Trophoblast cell (in vitro differentiated cells and primary cell): ENCODE data around the gene BMPR2.
"Not testable (repeated sequence)": the region's sequence is repeated elsewhere in the genome, so short reads cannot be mapped to it uniquely, and the experiment has no call there.

Source experiments
- DNase-seq, 2 donors: peaks; one replicate each; pipeline ENCODE4 v3.0.0-alpha.2; 2016
- H2AFZ ChIP-seq: 2 replicates; pipeline ENCODE4 v1.6.1; 2013; ENCODE audit warnings: low read length, moderate library complexity, mild to moderate bottlenecking; ENCODE audit not compliant: insufficient read depth, poor library complexity
- H2AK5ac ChIP-seq: 2 replicates; pipeline ENCODE4 v1.6.1; 2013; ENCODE audit warnings: mild to moderate bottlenecking, low read length
- H2BK120ac ChIP-seq: 2 replicates; pipeline ENCODE4 v1.6.1; 2013; ENCODE audit warnings: low read length, mild to moderate bottlenecking, moderate library complexity; ENCODE audit not compliant: insufficient read depth, poor library complexity
- H2BK12ac ChIP-seq: 2 replicates; pipeline ENCODE4 v1.6.1; 2013; ENCODE audit warnings: mild to moderate bottlenecking, low read length, moderate library complexity
- H2BK5ac ChIP-seq: 2 replicates; pipeline ENCODE4 v1.6.1; 2013; ENCODE audit warnings: low read length, low read depth, moderate library complexity, mild to moderate bottlenecking; ENCODE audit not compliant: poor library complexity
- H3K14ac ChIP-seq: 2 replicates; pipeline ENCODE4 v1.6.1; 2013; ENCODE audit warnings: mild to moderate bottlenecking, low read length
- H3K18ac ChIP-seq: 2 replicates; pipeline ENCODE4 v1.6.1; 2013; ENCODE audit warnings: mild to moderate bottlenecking, low read length
- H3K23ac ChIP-seq: 2 replicates; pipeline ENCODE4 v1.6.1; 2013; ENCODE audit warnings: low read length
- H3K27ac ChIP-seq: 2 replicates; pipeline ENCODE4 v1.5.1; 2013; ENCODE audit warnings: low read depth, mild to moderate bottlenecking, inconsistent platforms, low read length, moderate library complexity
- H3K27me3 ChIP-seq: 2 replicates; pipeline ENCODE4 v1.6.1; 2013; ENCODE audit warnings: inconsistent platforms, mild to moderate bottlenecking, low read length, moderate library complexity; ENCODE audit not compliant: insufficient read depth
- H3K36me3 ChIP-seq, 2 experiments: 1 replicate in 1 of 2; 2 replicates in 1 of 2; pipeline ENCODE4 v1.6.1; 2013; ENCODE audit warnings: low read length in 2 of 2, mild to moderate bottlenecking in 2 of 2, moderate library complexity in 1 of 2; ENCODE audit not compliant: insufficient read depth in 2 of 2, control insufficient read depth in 1 of 2
- H3K4ac ChIP-seq: 2 replicates; pipeline ENCODE4 v1.6.1; 2013; ENCODE audit warnings: low read depth, mild to moderate bottlenecking, low read length, moderate library complexity
- H3K4me1 ChIP-seq, 2 experiments: 1 replicate in 1 of 2; 2 replicates in 1 of 2; pipeline ENCODE4 v1.6.1; 2013; ENCODE audit warnings: low read length in 2 of 2, mild to moderate bottlenecking in 2 of 2, moderate library complexity in 1 of 2; ENCODE audit not compliant: insufficient read depth in 2 of 2, control insufficient read depth in 1 of 2
- H3K4me2 ChIP-seq: 2 replicates; pipeline ENCODE4 v1.6.1; 2013; ENCODE audit warnings: inconsistent platforms, mild to moderate bottlenecking, low read length, moderate library complexity
- H3K4me3 ChIP-seq: 2 replicates; pipeline ENCODE4 v1.5.1; 2013; ENCODE audit warnings: mild to moderate bottlenecking, low read depth, low read length, inconsistent platforms
- H3K79me1 ChIP-seq: one replicate; pipeline ENCODE4 v1.6.1; 2013; ENCODE audit warnings: low read length
- H3K79me2 ChIP-seq: 2 replicates; pipeline ENCODE4 v1.6.1; 2013; ENCODE audit warnings: low read length, mild to moderate bottlenecking; ENCODE audit not compliant: control insufficient read depth, insufficient read depth, poor library complexity
- H3K9ac ChIP-seq: 2 replicates; pipeline ENCODE4 v1.6.1; 2013; ENCODE audit warnings: mild to moderate bottlenecking, low read length
- H3K9me3 ChIP-seq: 2 replicates; pipeline ENCODE4 v1.6.1; 2013; ENCODE audit warnings: low read depth, mild to moderate bottlenecking, control low read depth, inconsistent platforms, low read length; ENCODE audit not compliant: insufficient read depth
- H4K12ac ChIP-seq: 2 replicates; pipeline ENCODE4 v1.6.1; 2013; ENCODE audit warnings: low read depth, mild to moderate bottlenecking, low read length, moderate library complexity
- H4K8ac ChIP-seq: 2 replicates; pipeline ENCODE4 v1.6.1; 2013; ENCODE audit warnings: low read depth, mild to moderate bottlenecking, low read length, moderate library complexity
- H4K91ac ChIP-seq: one replicate; pipeline ENCODE4 v1.6.1; 2013; ENCODE audit warnings: low read depth, mild to moderate bottlenecking, low read length, moderate library complexity
- WGBS: extraction: QIAGEN DNeasy Blood & Tissue Kit; methylation state at CpG from one replicate; pipeline ENCODE4 v1.1.7; 2013; ENCODE audit warnings: missing lambda C conversion rate; ENCODE audit not compliant: insufficient read length, insufficient coverage; ENCODE audit errors: extremely low coverage; 5-methylcytosine and 5-hydroxymethylcytosine counted together

BMPR2 gene

GRCh38 chr2:202382684-202383083 lies 6.6 kb downstream of the BMPR2 start:
- Histone ChIP-seq H2AFZ (no peak overlapping the region), H2BK120ac (no peak overlapping the region), H3K4ac (peak overlapping the region; percentile 91), H3K36me3 (peaks cover 5 to 7% of the 10 kb centered on the region in 2 experiments), H3K9me3 (no peaks in the 10 kb centered on the region), H2BK12ac (no peak overlapping the region), H3K4me3 (no peak overlapping the region), H3K4me2 (no peak overlapping the region), H3K14ac (no peak overlapping the region), H3K27me3 (no peaks in the 10 kb centered on the region), H3K79me1 (no peaks in the 10 kb centered on the region), H3K27ac (no peak overlapping the region), H3K23ac (no peak overlapping the region), H3K9ac (no peak overlapping the region), H3K4me1 (peaks cover 7% of the 10 kb centered on the region in 2 experiments), H2AK5ac (no peak overlapping the region), H3K18ac (no peak overlapping the region), H4K12ac (no peak overlapping the region), H2BK5ac (no peak overlapping the region), H4K8ac (no peak overlapping the region), H4K91ac (no peak overlapping the region), H3K79me2 (peaks cover 20% of the 10 kb centered on the region)
- WGBS, result no CpG with 5 or more reads among the region's 2 CpGs
- DNase-seq, result no peak

GRCh38 chr2:202386495-202386894 lies 10.4 kb downstream of the BMPR2 start:
- not testable (repeated sequence) for H4K12ac ChIP-seq, H3K18ac ChIP-seq, H2BK120ac ChIP-seq, H3K36me3 ChIP-seq, H2BK5ac ChIP-seq, H3K23ac ChIP-seq, DNase-seq, H3K9ac ChIP-seq, H3K9me3 ChIP-seq, H3K14ac ChIP-seq, H3K4ac ChIP-seq, H4K8ac ChIP-seq, H3K4me3 ChIP-seq, H3K27me3 ChIP-seq, H3K4me1 ChIP-seq, H4K91ac ChIP-seq, H3K4me2 ChIP-seq, H3K27ac ChIP-seq, H2BK12ac ChIP-seq, H3K79me1 ChIP-seq, H2AK5ac ChIP-seq, H2AFZ ChIP-seq
- peaks cover 18% of the 10 kb centered on the region for H3K79me2 ChIP-seq
- no CpG with 5 or more reads among the region's 12 CpGs for WGBS

- H3K79me1 ChIP-seq, result no peaks in the 10 kb centered on the region
- H3K27ac ChIP-seq, result no peak overlapping the region
- no peak overlapping the region for H2AFZ ChIP-seq
- no peak overlapping the region for H2BK12ac ChIP-seq
- H3K4me2 ChIP-seq, result no peak overlapping the region
- H3K36me3 ChIP-seq, result peaks cover 7 to 9% of the 10 kb centered on the region in 2 experiments
- no peak overlapping the region for H2BK120ac ChIP-seq
- no peaks in the 10 kb centered on the region for H3K9me3 ChIP-seq
- no peak for DNase-seq
- H3K14ac ChIP-seq, result no peak overlapping the region
- H3K23ac ChIP-seq, result no peak overlapping the region
- H3K4ac ChIP-seq, result peak overlapping the region; percentile 93
- no peak overlapping the region for H2BK5ac ChIP-seq
- H4K91ac ChIP-seq, result no peak overlapping the region
- WGBS, result no CpG with 5 or more reads among the region's 8 CpGs
- H3K4me3 ChIP-seq, result no peak overlapping the region
- no peaks in the 10 kb centered on the region for H3K27me3 ChIP-seq
- H3K18ac ChIP-seq, result no peak overlapping the region
- no peak overlapping the region for H4K8ac ChIP-seq
- H3K9ac ChIP-seq, result no peak overlapping the region
- peaks cover 2 to 4% of the 10 kb centered on the region in 2 experiments for H3K4me1 ChIP-seq
- peaks cover 19% of the 10 kb centered on the region for H3K79me2 ChIP-seq
- no peak overlapping the region for H2AK5ac ChIP-seq
- H4K12ac ChIP-seq, result peak overlapping the region; percentile 54
Observed at GRCh38 chr2:202387608-202388342, 11.6 kb downstream of the BMPR2 start.

- H2AFZ ChIP-seq, result no peak overlapping the region
- H3K36me3 ChIP-seq, result peaks cover 6 to 10% of the 10 kb centered on the region in 2 experiments
- H2BK5ac ChIP-seq, result no peak overlapping the region
- no peak overlapping the region for H4K91ac ChIP-seq
- H3K4me3 ChIP-seq, result no peak overlapping the region
- H3K14ac ChIP-seq, result no peak overlapping the region
- H3K23ac ChIP-seq, result no peak overlapping the region
- H3K4me1 ChIP-seq, result no peaks in the 10 kb centered on the region
- H3K9ac ChIP-seq, result no peak overlapping the region
- no peak overlapping the region for H2BK12ac ChIP-seq
- no peak overlapping the region for H3K18ac ChIP-seq
- H3K9me3 ChIP-seq, result no peaks in the 10 kb centered on the region
- peak overlapping the region; percentile 97 for H3K4ac ChIP-seq
- no peak overlapping the region for H4K12ac ChIP-seq
- no peak overlapping the region for H4K8ac ChIP-seq
- no peak overlapping the region for H2BK120ac ChIP-seq
- no peaks in the 10 kb centered on the region for H3K79me1 ChIP-seq
- DNase-seq, result no peak
- no peak overlapping the region for H3K4me2 ChIP-seq
- no peak overlapping the region for H2AK5ac ChIP-seq
- H3K79me2 ChIP-seq, result peaks cover 24% of the 10 kb centered on the region
- no peak overlapping the region for H3K27ac ChIP-seq
- H3K27me3 ChIP-seq, result no peaks in the 10 kb centered on the region
Observed at GRCh38 chr2:202400941-202401340, 24.8 kb downstream of the BMPR2 start.
